ENCODE measurements around the gene SMARCA4. TPM values are rescaled to one million over a fixed set of nuclear protein-coding genes. Genes with fewer than 3 reads are reported as not detected.

SMARCA4 gene
- total RNA-seq, 1 experiment from 2014 or later, result 36.2 TPM

DNA sequence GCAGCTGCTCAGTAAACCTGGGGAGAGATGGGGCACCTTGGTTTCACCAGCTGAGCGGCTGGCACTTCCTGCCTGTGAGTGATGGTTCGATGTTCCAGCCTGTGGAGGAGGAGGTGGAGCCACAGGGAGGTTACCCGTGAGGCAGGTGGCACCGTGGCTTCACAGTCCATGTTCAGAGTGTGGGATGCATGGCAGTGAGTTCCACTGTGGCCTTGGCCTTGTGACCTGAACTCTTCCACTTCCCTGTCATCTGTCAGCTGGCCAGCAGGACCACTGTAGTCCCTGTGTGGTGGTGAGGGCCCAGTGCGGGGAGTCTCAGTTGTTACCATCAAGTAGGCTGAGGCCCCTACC, 16.9 kb downstream of the SMARCA4 start:
- no peaks in the 10 kb centered on the region for H3K9me3 ChIP-seq (ENCODE audit: control insufficient read depth, insufficient read depth, low read depth, low read length)
- in situ Hi-C loops (cut with HindIII; ENCODE audit: low pct_unique_long_range_greater_than_20kb, low sequenced_read_pairs) (no loop called here), intact Hi-C loops (cut with micrococcal nuclease; ENCODE audit: unreplicated experiment) (no loop called here)
- no peak overlapping the region for H3K4me3 ChIP-seq (ENCODE audit: low read depth in 2 of 2, low read length in 2 of 2)
- no peaks in the 10 kb centered on the region for H3K27me3 ChIP-seq (ENCODE audit: control insufficient read depth, insufficient read depth, low read length)
- TF ChIP-seq CTCF (IDR thresholded peaks at IDR 0.05) (no peak), REST (IDR thresholded peaks at IDR 0.05; ENCODE audit: insufficient read depth in 1 of 2, low read depth in 2 of 2, low read length in 1 of 2) (no peak), POLR2AphosphoS5 (IDR thresholded peaks at IDR 0.05; ENCODE audit: low read depth, low read length) (no peak), TCF7L2 (IDR thresholded peaks at IDR 0.05; ENCODE audit: low read depth, low read length) (no peak), SIN3A (IDR thresholded peaks at IDR 0.05; ENCODE audit: borderline replicate concordance, insufficient read depth, low read depth, low read length) (no peak)
- POLR2A ChIA-PET, result no interaction called here
- H3K36me3 ChIP-seq (ENCODE audit: control insufficient read depth, insufficient read depth, low read length), result no peaks in the 10 kb centered on the region
- H3K4me1 ChIP-seq (ENCODE audit: control insufficient read depth, insufficient read depth, low read length), result peaks cover 16% of the 10 kb centered on the region
- BruUV-seq (replicated peaks), result no TSS peak
- no peak overlapping the region for H3K27ac ChIP-seq (ENCODE audit: low read length)
- CTCF ChIA-PET, result no interaction called here
- 0 out of 2 replicates have a peak, but pooled peaks have one; percentile 18 for ATAC-seq
- DNase-seq (ENCODE audit: low read depth, low spot score), result no peak

- in situ Hi-C loops (cut with HindIII; ENCODE audit: low pct_unique_long_range_greater_than_20kb, low sequenced_read_pairs), result no loop called here
- Histone ChIP-seq H3K27me3 (ENCODE audit: control insufficient read depth, insufficient read depth, low read length) (no peaks in the 10 kb centered on the region), H3K27ac (ENCODE audit: low read length) (no peak overlapping the region), H3K9me3 (ENCODE audit: control insufficient read depth, insufficient read depth, low read depth, low read length) (no peaks in the 10 kb centered on the region), H3K4me3 (ENCODE audit: low read depth in 2 of 2, low read length in 2 of 2) (no peak overlapping the region), H3K36me3 (ENCODE audit: control insufficient read depth, insufficient read depth, low read length) (no peaks in the 10 kb centered on the region), H3K4me1 (ENCODE audit: control insufficient read depth, insufficient read depth, low read length) (peaks cover 16% of the 10 kb centered on the region)
- ATAC-seq (no peak), DNase-seq (ENCODE audit: low read depth, low spot score) (no peak)
- no peak for TF ChIP-seq SIN3A (IDR thresholded peaks at IDR 0.05; ENCODE audit: borderline replicate concordance, insufficient read depth, low read depth, low read length)
- intact Hi-C loops (cut with micrococcal nuclease; ENCODE audit: unreplicated experiment), result no loop called here
- CTCF ChIA-PET, result no interaction called here
- POLR2A ChIA-PET, result no interaction called here
- no TSS peak for BruUV-seq (replicated peaks)
These were observed 19.1 kb downstream of the SMARCA4 start for GRCh38 chr19:10979951-10980381.

DNA sequence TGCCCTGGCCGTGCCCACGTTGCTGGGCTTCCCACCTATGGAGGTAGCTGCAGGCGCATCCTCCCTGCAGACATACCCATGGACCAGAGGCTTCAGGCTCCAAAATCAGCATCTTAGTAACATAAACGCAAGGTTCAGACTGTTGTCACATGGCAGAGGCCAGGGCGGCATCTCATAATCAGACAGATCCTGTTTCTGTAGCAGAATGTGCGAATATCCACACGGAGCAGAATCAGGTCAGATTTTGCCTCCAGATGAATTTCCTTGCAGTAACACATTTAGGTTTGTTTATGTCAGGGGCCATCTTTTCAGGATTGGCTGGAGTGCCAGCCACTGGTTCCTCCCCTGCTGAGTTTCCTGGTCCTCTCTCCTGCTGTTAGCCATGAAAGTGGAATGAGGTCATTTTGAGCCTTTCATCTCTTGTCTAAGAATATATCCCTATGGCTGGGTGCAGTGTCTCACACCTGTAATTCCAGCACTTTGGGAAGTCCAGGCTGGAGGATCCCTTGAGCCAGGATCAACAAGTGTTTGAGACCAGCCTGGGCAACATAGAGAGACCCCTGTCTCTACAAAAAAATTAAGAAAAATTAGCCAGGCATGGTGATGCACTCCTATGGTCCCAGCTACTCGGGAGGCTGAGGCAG, 20.5 kb downstream of the SMARCA4 start:
- CTCF ChIA-PET, result no interaction called here
- Histone ChIP-seq H3K4me3 (ENCODE audit: low read depth in 2 of 2, low read length in 2 of 2) (no peak overlapping the region), H3K4me1 (ENCODE audit: control insufficient read depth, insufficient read depth, low read length) (peaks cover 6% of the 10 kb centered on the region), H3K36me3 (ENCODE audit: control insufficient read depth, insufficient read depth, low read length) (no peaks in the 10 kb centered on the region), H3K27ac (ENCODE audit: low read length) (no peak overlapping the region), H3K27me3 (ENCODE audit: control insufficient read depth, insufficient read depth, low read length) (no peaks in the 10 kb centered on the region), H3K9me3 (ENCODE audit: control insufficient read depth, insufficient read depth, low read depth, low read length) (no peaks in the 10 kb centered on the region)
- in situ Hi-C loops (cut with HindIII; ENCODE audit: low pct_unique_long_range_greater_than_20kb, low sequenced_read_pairs) (no loop called here), intact Hi-C loops (cut with micrococcal nuclease; ENCODE audit: unreplicated experiment) (no loop called here)
- DNase-seq (ENCODE audit: low read depth, low spot score), result no peak
- BruUV-seq (replicated peaks), result no TSS peak
- POLR2A ChIA-PET, result no interaction called here
- TF ChIP-seq POLR2AphosphoS5 (IDR thresholded peaks at IDR 0.05; ENCODE audit: low read depth, low read length), result no peak
- TF ChIP-seq REST (IDR thresholded peaks at IDR 0.05; ENCODE audit: insufficient read depth in 1 of 2, low read depth in 2 of 2, low read length in 1 of 2), result no peak
- no peak for TF ChIP-seq SIN3A (IDR thresholded peaks at IDR 0.05; ENCODE audit: borderline replicate concordance, insufficient read depth, low read depth, low read length)
- no peak for TF ChIP-seq CTCF (IDR thresholded peaks at IDR 0.05)
- no peak for TF ChIP-seq TCF7L2 (IDR thresholded peaks at IDR 0.05; ENCODE audit: low read depth, low read length)
- no peak for ATAC-seq

All from Panc1 (cell line).